Neural progenitor cell (in vitro differentiated cells): ENCODE results near the gene CHMP2B.

ENCODE experiments used
- EZH2phosphoT487 ChIP-seq: fragments of 200-600 bp; sonication (generic); IDR thresholded peaks from 2 replicates; pipeline ENCODE4 v1.6.1; 2017; ENCODE audit warnings: antibody characterized with exemption
- TF ChIP-seq, protein P1 (sequence below): fragments of 200-600 bp; sonication (generic); IDR thresholded peaks from 2 replicates; pipeline ENCODE4 v1.5.1; 2017; ENCODE audit warnings: antibody characterized with exemption, mild to moderate bottlenecking

DNA sequence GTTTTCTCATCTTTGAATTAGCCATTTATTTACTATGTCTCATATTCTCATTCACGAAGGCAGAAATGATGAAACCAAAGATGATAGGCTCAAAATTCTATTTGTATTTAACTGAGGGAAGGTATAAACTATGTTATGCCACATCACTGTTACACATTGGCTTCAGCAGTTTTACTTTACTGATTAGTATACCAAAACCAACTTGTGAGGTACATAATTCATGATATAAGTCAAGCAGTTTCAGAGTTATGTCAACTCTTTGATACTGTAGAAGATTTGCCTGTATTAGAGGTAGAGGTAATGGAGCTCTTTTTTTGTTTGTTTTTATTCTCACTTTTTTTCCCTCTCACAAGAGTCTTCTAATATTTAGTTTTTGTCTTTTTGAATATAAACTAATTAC is 22.9 kb downstream of the CHMP2B start:
- TF ChIP-seq, protein P1, sequence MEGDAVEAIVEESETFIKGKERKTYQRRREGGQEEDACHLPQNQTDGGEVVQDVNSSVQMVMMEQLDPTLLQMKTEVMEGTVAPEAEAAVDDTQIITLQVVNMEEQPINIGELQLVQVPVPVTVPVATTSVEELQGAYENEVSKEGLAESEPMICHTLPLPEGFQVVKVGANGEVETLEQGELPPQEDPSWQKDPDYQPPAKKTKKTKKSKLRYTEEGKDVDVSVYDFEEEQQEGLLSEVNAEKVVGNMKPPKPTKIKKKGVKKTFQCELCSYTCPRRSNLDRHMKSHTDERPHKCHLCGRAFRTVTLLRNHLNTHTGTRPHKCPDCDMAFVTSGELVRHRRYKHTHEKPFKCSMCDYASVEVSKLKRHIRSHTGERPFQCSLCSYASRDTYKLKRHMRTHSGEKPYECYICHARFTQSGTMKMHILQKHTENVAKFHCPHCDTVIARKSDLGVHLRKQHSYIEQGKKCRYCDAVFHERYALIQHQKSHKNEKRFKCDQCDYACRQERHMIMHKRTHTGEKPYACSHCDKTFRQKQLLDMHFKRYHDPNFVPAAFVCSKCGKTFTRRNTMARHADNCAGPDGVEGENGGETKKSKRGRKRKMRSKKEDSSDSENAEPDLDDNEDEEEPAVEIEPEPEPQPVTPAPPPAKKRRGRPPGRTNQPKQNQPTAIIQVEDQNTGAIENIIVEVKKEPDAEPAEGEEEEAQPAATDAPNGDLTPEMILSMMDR, result no peak
- TF ChIP-seq EZH2phosphoT487, result no peak
